ENCODE data around the gene STK32A. TPM values are rescaled to one million over a fixed set of nuclear protein-coding genes. Genes with fewer than 3 reads are reported as not detected.

The STK32A gene
- total and polyA plus RNA-seq, 11 donors, result 0.15 to 1.4 (median 0.30) TPM

GRCh38 chr5:147340941-147341340 lies 106.1 kb downstream of the STK32A start:
- TF ChIP-seq CTCF (IDR thresholded peaks at IDR 0.05) (no peak), POLR2A (IDR thresholded peaks at IDR 0.05) (no peak)
- intact Hi-C loops (cut with DNase I), result no loop called here
- 67 to 81% (median 80%) methylated on average over 1 of the region's 1 CpG for WGBS, 4 donors
- H3K27ac ChIP-seq, result no peak overlapping the region
- H3K27me3 ChIP-seq, result peaks cover 0 to 4% (median 0%) of the 10 kb centered on the region in 9 donors
- no peaks in the 10 kb centered on the region for H3K36me3 ChIP-seq
- H3K4me3 ChIP-seq, result no peak overlapping the region
- peaks cover 0 to 12% (median 0%) of the 10 kb centered on the region in 12 donors for H3K9me3 ChIP-seq
- H3K4me1 ChIP-seq, result no peaks in the 10 kb centered on the region
- ATAC-seq, result no peak
- DNase-seq, result no peak

GRCh38 chr5:147341345-147341744 lies 106.5 kb downstream of the STK32A start:
- Histone ChIP-seq H3K4me1 (no peaks in the 10 kb centered on the region), H3K9me3 (peaks cover 0 to 12% (median 0%) of the 10 kb centered on the region in 12 donors), H3K36me3 (no peaks in the 10 kb centered on the region), H3K4me3 (no peak overlapping the region), H3K27me3 (peaks cover 0 to 4% (median 0%) of the 10 kb centered on the region in 9 donors), H3K27ac (no peak overlapping the region)
- TF ChIP-seq CTCF (IDR thresholded peaks at IDR 0.05), result no peak
- ATAC-seq (no peak), DNase-seq (no peak)
- intact Hi-C loops (cut with DNase I), result no loop called here

GRCh38 chr5:147344861-147345260 lies 110.0 kb downstream of the STK32A start:
- Histone ChIP-seq H3K36me3 (no peaks in the 10 kb centered on the region), H3K4me3 (no peak overlapping the region), H3K4me1 (no peaks in the 10 kb centered on the region), H3K27me3 (no peaks in the 10 kb centered on the region), H3K27ac (no peak overlapping the region), H3K9me3 (no peaks in the 10 kb centered on the region)
- TF ChIP-seq CTCF (IDR thresholded peaks at IDR 0.05), result no peak
- TF ChIP-seq POLR2A (IDR thresholded peaks at IDR 0.05), result no peak
- intact Hi-C loops (cut with DNase I), result no loop called here
- WGBS, 4 donors, result 29 to 39% (median 33%) methylated on average over 1 of the region's 1 CpG
- DNase-seq (no peak), ATAC-seq (no peak)

- Histone ChIP-seq H3K4me3 (no peak overlapping the region), H3K27ac (no peak overlapping the region), H3K9me3 (no peaks in the 10 kb centered on the region), H3K27me3 (no peaks in the 10 kb centered on the region), H3K36me3 (no peaks in the 10 kb centered on the region), H3K4me1 (no peaks in the 10 kb centered on the region)
- no peak for TF ChIP-seq CTCF (IDR thresholded peaks at IDR 0.05)
- no peak for TF ChIP-seq POLR2A (IDR thresholded peaks at IDR 0.05)
- intact Hi-C loops (cut with DNase I), result no loop called here
- no peak for ATAC-seq
- DNase-seq, result no peak
- WGBS, 4 donors, result 72 to 77% (median 74%) methylated on average over 5 of the region's 5 CpGs
Observed at GRCh38 chr5:147346006-147346561, 111.3 kb downstream of the STK32A start.

Data from heart left ventricle (tissue), 16 donors.